ENCODE measurements around the gene CDC42EP4.

CDC42EP4 gene

GRCh38 chr17:73291260-73291801 lies 20.5 kb downstream of the CDC42EP4 start:
- Histone ChIP-seq H3K36me3 (ENCODE audit: control insufficient read depth, low read length) (no peaks in the 10 kb centered on the region), H3K79me2 (ENCODE audit: control insufficient read depth, low read length) (no peaks in the 10 kb centered on the region), H3K4me2 (ENCODE audit: low read length) (no peak overlapping the region), H3K4me1 (ENCODE audit: control insufficient read depth, low read length) (no peaks in the 10 kb centered on the region), H3K4me3 (ENCODE audit: low read length) (no peak overlapping the region), H3K27ac (ENCODE audit: low read depth, low read length) (no peak overlapping the region), H3K9me3 (ENCODE audit: control insufficient read depth, insufficient read depth, low read length) (no peaks in the 10 kb centered on the region), H4K20me1 (ENCODE audit: control insufficient read depth, insufficient read depth, low read depth, low read length) (no peaks in the 10 kb centered on the region), H3K9me2 (replicated peaks; ENCODE audit: control insufficient read depth, low read length) (no peaks in the 10 kb centered on the region), H3K27me3 (ENCODE audit: control insufficient read depth, low read length) (no peaks in the 10 kb centered on the region), H3F3A (ENCODE audit: control insufficient read depth, insufficient read depth) (no peaks in the 10 kb centered on the region)
- TF ChIP-seq EZH2phosphoT487 (IDR thresholded peaks at IDR 0.05; ENCODE audit: borderline replicate concordance, low read length) (no peak), CTCF (IDR thresholded peaks at IDR 0.05; ENCODE audit: low read depth, low read length, poor library complexity, severe bottlenecking) (no peak)

- Histone ChIP-seq H3K4me1 (ENCODE audit: control insufficient read depth, low read length) (no peaks in the 10 kb centered on the region), H3K79me2 (ENCODE audit: control insufficient read depth, low read length) (no peaks in the 10 kb centered on the region), H3K4me2 (ENCODE audit: low read length) (no peak overlapping the region), H3F3A (ENCODE audit: control insufficient read depth, insufficient read depth) (no peaks in the 10 kb centered on the region), H3K9me2 (replicated peaks; ENCODE audit: control insufficient read depth, low read length) (no peaks in the 10 kb centered on the region), H3K27me3 (ENCODE audit: control insufficient read depth, low read length) (no peaks in the 10 kb centered on the region), H3K36me3 (ENCODE audit: control insufficient read depth, low read length) (no peaks in the 10 kb centered on the region), H4K20me1 (ENCODE audit: control insufficient read depth, insufficient read depth, low read depth, low read length) (no peaks in the 10 kb centered on the region), H3K9me3 (ENCODE audit: control insufficient read depth, insufficient read depth, low read length) (no peaks in the 10 kb centered on the region), H3K27ac (ENCODE audit: low read depth, low read length) (no peak overlapping the region), H3K4me3 (ENCODE audit: low read length) (no peak overlapping the region)
- TF ChIP-seq CTCF (IDR thresholded peaks at IDR 0.05; ENCODE audit: low read depth, low read length, poor library complexity, severe bottlenecking) (no peak), EZH2phosphoT487 (IDR thresholded peaks at IDR 0.05; ENCODE audit: borderline replicate concordance, low read length) (no peak)
These were observed 21.2 kb downstream of the CDC42EP4 start for GRCh38 chr17:73290399-73291259.

- no peaks in the 10 kb centered on the region for H3K9me3 ChIP-seq (ENCODE audit: control insufficient read depth, insufficient read depth, low read length)
- TF ChIP-seq EZH2phosphoT487 (IDR thresholded peaks at IDR 0.05; ENCODE audit: borderline replicate concordance, low read length) (no peak), CTCF (IDR thresholded peaks at IDR 0.05; ENCODE audit: low read depth, low read length, poor library complexity, severe bottlenecking) (no peak)
- H3K4me2 ChIP-seq (ENCODE audit: low read length), result no peak overlapping the region
- no peak overlapping the region for H3K4me3 ChIP-seq (ENCODE audit: low read length)
- no peaks in the 10 kb centered on the region for H4K20me1 ChIP-seq (ENCODE audit: control insufficient read depth, insufficient read depth, low read depth, low read length)
- H3K9me2 ChIP-seq (replicated peaks; ENCODE audit: control insufficient read depth, low read length), result no peaks in the 10 kb centered on the region
- H3K27me3 ChIP-seq (ENCODE audit: control insufficient read depth, low read length), result no peaks in the 10 kb centered on the region
- no peaks in the 10 kb centered on the region for H3F3A ChIP-seq (ENCODE audit: control insufficient read depth, insufficient read depth)
- no peaks in the 10 kb centered on the region for H3K79me2 ChIP-seq (ENCODE audit: control insufficient read depth, low read length)
- H3K36me3 ChIP-seq (ENCODE audit: control insufficient read depth, low read length), result no peaks in the 10 kb centered on the region
- H3K27ac ChIP-seq (ENCODE audit: low read depth, low read length), result no peak overlapping the region
- no peaks in the 10 kb centered on the region for H3K4me1 ChIP-seq (ENCODE audit: control insufficient read depth, low read length)
These were observed 22.1 kb downstream of the CDC42EP4 start for GRCh38 chr17:73289549-73290254.

All from DOHH2 (cell line).